Stimulated activated naive B cell treated with anti-CD40 and anti-IgM and Interleukin-4, amounts not matched to agents 10 μg/mL and 1 μg/mL and 100 μg/mL, for 72 hours (primary cell): ENCODE data around the gene BHLHE23.
"Not testable (repeated sequence)": the region's sequence is repeated elsewhere in the genome, so short reads cannot be mapped to it uniquely, and the experiment has no call there.

ENCODE experiments used
- ATAC-seq, 2 donors: fragments of 150-1000 bp; cut with Tn5 transposase; replicated peaks; 2 replicates each; pipeline ENCODE4 v1.10.0; 2021; ENCODE audit warnings: moderate library complexity in 1 of 2
- DNase-seq: peaks from one replicate; pipeline ENCODE4 v3.0.0; 2021
- H3K27ac Mint-ChIP-seq: one replicate; pipeline ENCODE4 v1.8.0; 2022; ENCODE audit warnings: mild to moderate bottlenecking, mixed read lengths
- H3K27me3 Mint-ChIP-seq, 2 donors: one replicate each; pipeline ENCODE4 v1.8.0; 2022; ENCODE audit warnings: mixed read lengths in 2 of 2
- H3K36me3 Mint-ChIP-seq, 2 donors: one replicate each; pipeline ENCODE4 v1.8.0; 2022; ENCODE audit warnings: mixed read lengths in 2 of 2, mild to moderate bottlenecking in 1 of 2
- H3K4me1 Mint-ChIP-seq, 2 donors: one replicate each; pipeline ENCODE4 v1.8.0; 2022; ENCODE audit warnings: mixed read lengths in 2 of 2, mild to moderate bottlenecking in 1 of 2
- H3K4me3 Mint-ChIP-seq, 2 donors: one replicate each; pipeline ENCODE4 v1.8.0; 2022; ENCODE audit warnings: mild to moderate bottlenecking in 2 of 2, mixed read lengths in 2 of 2, moderate library complexity in 1 of 2
- H3K9me3 Mint-ChIP-seq, 2 donors: one replicate each; pipeline ENCODE4 v1.8.0; 2022; ENCODE audit warnings: mixed read lengths in 2 of 2, mild to moderate bottlenecking in 1 of 2

Gene BHLHE23

DNA sequence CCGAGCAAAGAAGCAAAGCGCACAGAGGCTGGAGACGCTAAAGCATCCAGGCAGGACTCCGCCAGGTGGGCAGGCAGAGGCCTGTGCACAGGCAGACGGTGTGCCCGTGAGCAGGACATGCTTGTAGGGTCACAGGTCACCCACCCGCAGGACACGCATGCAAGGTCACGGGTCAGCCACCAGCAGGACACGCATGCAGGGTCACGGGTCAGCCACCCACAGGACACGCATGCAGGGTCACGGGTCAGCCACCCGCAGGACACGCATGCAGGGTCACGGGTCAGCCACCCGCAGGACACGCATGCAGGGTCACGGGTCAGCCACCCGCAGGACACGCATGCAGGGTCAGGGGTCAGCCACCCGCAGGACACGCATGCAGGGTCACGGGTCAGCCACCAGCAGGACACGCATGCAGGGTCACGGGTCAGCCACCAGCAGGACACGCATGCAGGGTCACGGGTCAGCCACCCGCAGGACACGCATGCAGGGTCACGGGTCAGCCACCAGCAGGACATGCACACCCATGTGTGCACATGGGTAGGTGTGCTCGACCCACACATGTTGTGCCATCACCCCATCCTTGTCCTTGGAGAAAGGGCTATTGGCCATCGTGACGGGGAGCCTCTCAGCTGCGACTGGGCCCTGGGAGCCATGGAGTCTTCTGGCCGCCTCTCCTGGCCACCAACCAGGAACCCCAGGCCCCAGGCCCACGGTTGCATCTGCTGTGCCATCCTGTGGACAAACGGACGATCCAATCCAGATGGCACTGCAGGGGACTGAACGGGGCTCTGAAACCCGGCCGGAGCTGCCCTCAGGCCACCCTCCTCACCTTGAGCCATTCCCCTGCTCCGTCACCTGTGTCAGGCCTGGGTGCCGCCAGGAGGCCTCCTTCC, 28.2 kb upstream of the BHLHE23 start:
- not testable (repeated sequence) for H3K9me3 Mint-ChIP-seq, H3K27ac Mint-ChIP-seq, H3K4me3 Mint-ChIP-seq, ATAC-seq, DNase-seq, H3K36me3 Mint-ChIP-seq
- Mint-ChIP-seq H3K4me1 (peaks cover 14 to 20% of the 10 kb centered on the region in 2 donors), H3K27me3 (peaks cover 49 to 69% of the 10 kb centered on the region in 2 donors)

DNA sequence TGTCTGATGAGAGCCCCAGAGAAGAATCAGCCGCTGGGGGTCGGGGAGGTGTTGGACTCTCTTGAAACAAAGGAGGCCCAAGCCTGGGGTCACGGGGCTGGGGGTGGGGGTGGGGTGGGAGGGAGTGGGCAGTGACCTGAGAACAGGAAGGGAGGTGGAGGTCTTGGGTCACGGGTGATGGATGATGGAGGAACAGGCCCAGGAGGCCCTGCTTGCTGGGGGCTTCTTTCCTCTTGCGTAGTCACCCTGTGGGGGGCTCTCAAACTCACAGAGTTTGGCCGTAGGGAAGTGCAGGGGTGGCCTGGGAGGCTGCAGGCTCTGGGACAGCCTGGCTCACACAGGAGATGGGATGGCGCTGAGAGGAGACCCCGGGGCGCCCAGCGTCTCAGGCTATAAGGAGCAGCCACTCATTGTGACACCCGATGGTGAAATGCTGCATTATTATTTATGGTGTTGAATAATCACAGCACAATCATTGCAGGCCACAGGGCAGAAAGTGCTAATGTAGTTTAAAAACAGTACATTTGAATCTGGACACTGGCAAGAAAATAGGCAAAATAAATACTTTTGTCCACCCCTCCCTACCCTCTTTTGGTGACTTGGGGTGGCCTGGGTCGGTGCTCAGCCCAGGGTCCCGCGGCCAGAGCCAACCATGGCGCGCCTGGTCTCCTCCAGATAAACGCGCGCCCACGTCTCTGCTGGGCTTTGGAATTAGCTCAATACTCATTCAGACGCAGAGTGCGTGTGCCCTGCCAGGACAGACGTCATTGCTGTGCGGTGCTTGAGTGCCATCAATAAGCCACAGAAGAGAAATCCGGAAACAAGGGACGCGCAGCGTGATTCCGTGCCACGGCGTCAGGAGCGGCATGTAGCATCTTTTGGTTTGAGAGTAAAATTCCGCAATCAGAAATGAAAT, 27.3 kb upstream of the BHLHE23 start:
- H3K36me3 Mint-ChIP-seq: no peaks in the 10 kb centered on the region
- H3K27me3 Mint-ChIP-seq: peaks cover 46 to 61% of the 10 kb centered on the region in 2 donors
- no peak for DNase-seq
- no peak overlapping the region for H3K4me3 Mint-ChIP-seq
- H3K27ac Mint-ChIP-seq: no peak overlapping the region
- H3K9me3 Mint-ChIP-seq: no peaks in the 10 kb centered on the region
- H3K4me1 Mint-ChIP-seq: peaks cover 14 to 20% of the 10 kb centered on the region in 2 donors
- no peak for ATAC-seq

DNA sequence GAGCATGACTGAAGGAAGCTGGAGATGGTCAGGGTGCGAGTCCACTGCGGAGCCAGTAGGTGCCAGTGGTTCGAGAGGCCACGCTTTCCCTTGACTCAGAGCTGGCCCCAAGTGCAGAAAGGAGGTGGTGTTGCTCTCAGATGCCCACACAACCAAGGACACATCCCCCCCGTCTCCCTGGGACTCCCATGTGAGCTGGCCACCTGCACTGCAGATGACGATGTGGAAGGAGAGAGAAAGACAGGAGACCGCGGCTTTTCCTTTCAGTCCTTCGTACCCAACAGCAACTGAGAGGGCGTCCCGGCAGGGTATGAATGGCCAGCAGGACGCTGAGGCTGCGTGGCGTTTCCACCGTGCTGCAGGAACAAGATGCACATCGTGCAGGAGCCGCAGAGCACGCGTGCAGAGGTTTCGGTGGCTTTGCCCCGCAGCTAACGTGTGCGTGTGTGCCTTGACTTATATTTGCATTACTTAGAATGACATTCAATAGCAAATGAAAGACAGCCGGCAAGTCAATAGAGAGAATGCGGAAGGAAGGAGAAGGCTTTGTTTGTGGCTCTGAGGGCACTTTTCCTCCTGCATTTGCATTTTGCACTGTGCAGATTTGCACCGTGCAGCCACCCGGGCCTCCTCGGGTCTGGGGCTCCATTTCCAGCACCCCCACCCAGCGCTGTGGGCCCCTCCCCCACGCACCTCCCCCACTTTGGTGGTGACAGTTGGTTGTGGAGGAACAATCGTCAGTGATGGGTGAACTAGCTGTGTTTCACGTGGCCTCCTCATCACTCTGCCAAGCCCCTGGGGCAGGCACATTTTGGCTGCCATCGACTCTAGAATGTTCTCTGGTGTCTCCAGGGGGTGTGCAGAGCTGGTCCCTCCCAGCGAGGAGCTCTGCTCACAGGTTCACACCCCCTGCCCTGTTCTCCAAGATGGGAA, 26.4 kb upstream of the BHLHE23 start:
- peak overlapping the region; percentile 77 to 82 for H3K4me3 Mint-ChIP-seq
- peak overlapping the region; percentile 9 for H3K27ac Mint-ChIP-seq
- ATAC-seq: peak; percentile 69 to 74
- no peak for DNase-seq
- no peaks in the 10 kb centered on the region for H3K36me3 Mint-ChIP-seq
- peaks cover 46 to 62% of the 10 kb centered on the region in 2 donors for H3K27me3 Mint-ChIP-seq
- peaks cover 15 to 20% of the 10 kb centered on the region in 2 donors for H3K4me1 Mint-ChIP-seq
- H3K9me3 Mint-ChIP-seq: no peaks in the 10 kb centered on the region

DNA sequence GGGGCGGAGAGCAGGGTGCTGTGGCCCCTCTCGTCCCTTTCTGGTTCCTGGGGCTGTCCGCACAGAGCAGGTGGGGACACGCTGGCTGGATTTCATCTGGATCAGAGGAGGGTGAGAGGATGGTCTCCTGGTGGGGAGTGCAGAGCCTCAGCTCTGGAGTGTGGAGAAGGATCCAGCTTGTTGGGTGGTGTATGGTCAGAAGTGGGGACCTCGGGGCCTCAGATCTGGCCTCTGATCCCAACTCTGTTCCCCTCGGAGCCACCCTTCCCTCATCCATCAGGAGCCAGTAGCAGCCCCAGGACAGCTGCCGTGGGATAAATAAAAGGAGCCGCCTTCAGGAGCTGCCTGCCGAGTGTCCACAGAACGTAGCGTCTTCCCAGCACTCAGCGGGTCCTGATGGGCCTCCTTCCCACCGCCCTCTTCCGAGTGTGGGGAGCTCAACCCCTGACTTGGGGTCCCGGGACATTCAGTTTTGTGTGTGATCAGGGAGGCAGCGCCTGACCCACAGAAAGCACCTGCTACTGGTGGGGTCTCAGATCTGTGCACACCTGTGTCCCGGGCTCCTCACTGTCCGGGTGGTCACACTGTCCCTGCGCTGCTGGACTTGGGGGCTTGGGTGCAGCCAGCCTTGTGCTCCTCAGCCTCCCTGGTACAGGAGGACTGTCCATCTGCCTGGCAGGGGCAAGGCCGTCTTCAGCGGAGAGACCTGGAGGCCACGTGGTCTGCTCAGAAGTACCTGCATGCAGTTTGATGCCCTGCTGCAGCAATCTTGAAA, 25.4 kb upstream of the BHLHE23 start:
- Mint-ChIP-seq H3K27ac (no peak overlapping the region), H3K9me3 (no peaks in the 10 kb centered on the region), H3K4me1 (peaks cover 20% of the 10 kb centered on the region in 2 donors), H3K27me3 (peaks cover 47 to 62% of the 10 kb centered on the region in 2 donors), H3K4me3 (peak overlapping the region; percentile 77 to 82), H3K36me3 (no peaks in the 10 kb centered on the region)
- no peak for ATAC-seq
- DNase-seq: no peak

DNA sequence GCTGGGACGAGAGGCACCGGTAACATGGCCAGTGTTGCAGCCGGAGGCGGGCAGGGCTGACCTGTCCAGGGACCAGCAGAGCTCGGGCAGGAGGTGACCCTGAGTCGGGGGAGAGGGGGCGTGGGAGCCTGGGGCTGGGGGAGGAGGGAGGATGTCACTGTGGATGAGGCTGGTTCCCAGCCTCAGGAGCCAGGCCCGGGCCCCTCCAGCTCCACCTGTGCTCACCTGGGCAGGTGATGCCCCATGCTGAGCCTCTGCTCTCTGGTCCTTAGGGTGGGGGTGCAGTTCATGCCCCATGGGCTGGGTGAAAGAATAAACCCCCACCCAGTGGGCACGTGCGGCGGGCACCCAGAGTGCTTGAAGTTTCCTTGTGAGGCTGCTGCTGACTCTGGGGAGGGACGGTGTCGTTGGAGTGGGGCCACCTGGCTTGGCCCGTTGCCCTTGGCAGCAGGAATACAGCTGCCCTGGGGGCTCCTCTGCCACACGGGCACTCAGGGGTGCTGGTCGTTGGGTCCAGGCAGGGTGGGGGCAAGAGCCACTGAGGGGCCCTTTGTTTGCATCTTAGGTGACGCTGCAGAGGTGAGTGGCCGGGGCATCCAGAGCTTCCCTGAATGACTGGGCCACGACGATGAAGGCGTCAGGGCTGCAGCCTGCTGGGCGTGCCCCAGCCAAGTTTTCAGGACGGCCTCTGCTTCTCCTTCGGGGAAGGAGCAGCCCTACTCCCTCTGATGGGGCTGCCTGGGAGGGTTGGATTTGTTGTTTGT, 24.7 kb upstream of the BHLHE23 start:
- Mint-ChIP-seq H3K4me3 (no peak overlapping the region), H3K27me3 (peaks cover 49 to 63% of the 10 kb centered on the region in 2 donors), H3K4me1 (peaks cover 20% of the 10 kb centered on the region in 2 donors), H3K27ac (no peak overlapping the region), H3K36me3 (no peaks in the 10 kb centered on the region), H3K9me3 (no peaks in the 10 kb centered on the region)
- ATAC-seq: no peak
- DNase-seq: no peak

DNA sequence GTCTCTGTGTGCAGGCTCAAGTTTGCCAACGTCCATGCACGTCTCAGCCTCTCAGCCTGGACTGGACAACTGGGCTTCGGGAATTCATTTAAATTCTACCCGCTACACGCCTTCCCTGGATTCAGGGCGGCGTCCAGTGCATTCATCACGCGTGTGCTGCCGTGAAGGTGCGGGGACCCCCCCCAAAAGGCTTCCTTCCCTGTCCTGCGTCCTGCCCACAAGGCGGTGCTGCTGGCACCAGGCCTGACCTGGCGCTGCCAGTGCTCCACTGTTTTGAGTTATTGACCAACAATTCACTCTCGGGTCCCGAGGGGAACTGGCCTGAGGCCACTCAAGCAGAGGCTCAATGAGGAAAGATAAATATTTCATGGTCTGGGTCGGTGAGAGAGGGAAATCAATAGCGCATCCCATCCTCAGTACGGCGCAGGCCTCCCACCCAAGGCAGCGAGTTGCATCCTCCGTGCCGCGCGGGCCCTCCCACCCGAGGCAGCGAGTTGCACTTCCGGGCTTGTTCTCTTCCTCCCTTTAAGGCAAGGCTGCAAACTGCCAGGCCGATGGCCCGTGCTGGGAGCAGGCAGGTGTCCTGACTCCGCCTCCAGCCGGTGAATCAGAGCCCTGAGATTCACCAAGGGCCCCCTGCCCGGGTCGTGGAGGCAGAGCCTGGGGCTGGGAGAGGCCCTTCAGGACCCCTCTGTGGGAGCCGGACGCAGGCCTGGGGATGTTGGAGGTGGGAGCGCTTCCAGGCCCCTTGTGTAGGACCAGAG, 22.8 kb upstream of the BHLHE23 start:
- Mint-ChIP-seq H3K27me3 (peaks cover 52 to 70% of the 10 kb centered on the region in 2 donors), H3K9me3 (no peaks in the 10 kb centered on the region), H3K4me3 (no peak overlapping the region), H3K27ac (no peak overlapping the region), H3K36me3 (no peaks in the 10 kb centered on the region), H3K4me1 (peaks cover 20 to 22% of the 10 kb centered on the region in 2 donors)
- no peak for ATAC-seq
- DNase-seq: no peak

DNA sequence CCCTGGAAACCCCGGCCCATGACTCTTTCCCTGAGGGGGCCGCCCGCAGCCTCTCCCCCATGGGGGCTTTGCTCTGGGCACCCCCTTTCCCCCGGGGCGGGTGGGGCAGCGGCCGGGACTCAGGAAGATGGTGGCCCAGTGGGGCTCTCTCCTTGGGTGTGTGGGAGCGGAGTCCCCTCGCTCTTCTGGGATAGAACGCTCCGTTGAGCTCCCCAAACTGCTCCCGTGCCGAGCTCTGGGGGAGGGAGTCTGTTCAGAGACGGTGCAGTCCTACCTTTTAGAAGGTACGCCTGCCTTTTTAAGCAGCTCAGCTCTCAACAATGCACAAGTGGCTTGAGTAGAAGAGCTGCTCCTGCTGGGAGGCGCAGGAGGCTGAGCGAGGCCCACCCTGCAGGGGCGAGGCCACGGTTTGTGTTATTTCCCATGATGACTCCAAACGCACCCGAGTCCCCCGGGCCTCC, 21.7 kb upstream of the BHLHE23 start:
- peaks cover 11 to 15% of the 10 kb centered on the region in 2 donors for H3K4me1 Mint-ChIP-seq
- no peaks in the 10 kb centered on the region for H3K9me3 Mint-ChIP-seq
- H3K36me3 Mint-ChIP-seq: no peaks in the 10 kb centered on the region
- H3K4me3 Mint-ChIP-seq: no peak overlapping the region
- H3K27me3 Mint-ChIP-seq: peaks cover 60 to 70% of the 10 kb centered on the region in 2 donors
- no peak for ATAC-seq
- no peak overlapping the region for H3K27ac Mint-ChIP-seq
- DNase-seq: no peak

DNA sequence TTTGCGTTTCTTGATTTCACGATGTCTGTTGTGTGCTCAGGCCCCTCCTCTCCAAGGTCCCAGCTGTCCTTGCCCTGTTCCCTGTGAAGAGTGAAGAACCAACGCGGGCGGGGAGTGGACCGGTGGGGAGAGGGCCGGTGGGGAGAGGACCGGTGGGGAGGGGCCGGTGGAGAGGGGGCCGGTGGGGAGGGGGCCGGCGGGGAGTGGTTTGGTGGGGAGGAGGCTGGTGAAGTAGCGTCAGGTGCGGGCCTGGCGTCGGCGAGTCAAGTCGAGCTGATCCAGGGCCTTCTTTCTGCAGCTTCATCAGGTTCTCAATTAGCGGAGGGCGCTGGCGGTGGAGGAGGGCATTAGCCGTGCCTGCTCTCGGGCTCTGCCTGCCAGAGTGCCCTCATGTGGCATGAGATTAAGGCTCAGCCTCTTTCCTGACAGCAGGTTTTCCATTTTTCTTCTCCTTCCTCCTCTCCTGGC, 21.2 kb upstream of the BHLHE23 start:
- H3K36me3 Mint-ChIP-seq: no peaks in the 10 kb centered on the region
- H3K9me3 Mint-ChIP-seq: no peaks in the 10 kb centered on the region
- H3K4me3 Mint-ChIP-seq: no peak overlapping the region
- H3K27me3 Mint-ChIP-seq: peaks cover 63 to 73% of the 10 kb centered on the region in 2 donors
- no peak overlapping the region for H3K27ac Mint-ChIP-seq
- DNase-seq (no peak), ATAC-seq (peak; percentile 41 to 67)
- H3K4me1 Mint-ChIP-seq: peaks cover 5 to 12% of the 10 kb centered on the region in 2 donors

DNA sequence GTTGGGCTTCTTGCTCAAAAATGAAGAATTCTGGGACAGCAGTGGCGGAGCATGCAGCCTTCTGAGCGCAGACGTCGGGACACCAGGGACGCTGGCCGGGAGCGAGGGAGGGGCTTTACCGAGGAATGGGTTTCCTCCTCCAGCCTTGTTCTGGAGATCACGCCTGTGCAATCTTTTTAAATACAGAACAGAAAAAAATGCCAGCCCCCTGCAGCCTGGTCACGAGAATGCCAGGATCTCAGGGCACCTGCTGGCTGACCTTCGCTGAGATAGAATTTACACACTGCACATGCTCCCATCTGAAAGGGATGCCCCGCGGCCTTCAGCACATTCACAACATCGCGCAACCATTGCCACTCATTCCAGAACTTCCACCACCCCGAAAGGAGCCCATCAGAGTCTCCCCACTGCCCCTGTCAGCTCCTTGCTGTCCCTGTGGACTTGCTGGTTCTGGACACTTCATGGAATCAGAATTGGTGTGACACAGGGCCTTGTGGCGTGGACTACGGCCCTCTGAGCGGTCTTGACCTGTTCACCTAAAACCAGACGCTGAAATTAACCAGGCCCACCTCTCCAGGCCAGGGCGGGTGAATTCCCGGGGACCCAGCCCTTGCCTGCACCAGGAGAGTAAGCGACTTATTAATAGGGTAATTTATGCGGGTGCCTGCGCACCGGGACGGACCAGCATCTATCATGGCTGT, 20.6 kb upstream of the BHLHE23 start:
- H3K36me3 Mint-ChIP-seq: no peaks in the 10 kb centered on the region
- H3K4me3 Mint-ChIP-seq: no peak overlapping the region
- no peak overlapping the region for H3K27ac Mint-ChIP-seq
- ATAC-seq (no peak), DNase-seq (no peak)
- no peaks in the 10 kb centered on the region for H3K9me3 Mint-ChIP-seq
- peaks cover 0 to 8% of the 10 kb centered on the region in 2 donors for H3K4me1 Mint-ChIP-seq
- peaks cover 60 to 69% of the 10 kb centered on the region in 2 donors for H3K27me3 Mint-ChIP-seq

DNA sequence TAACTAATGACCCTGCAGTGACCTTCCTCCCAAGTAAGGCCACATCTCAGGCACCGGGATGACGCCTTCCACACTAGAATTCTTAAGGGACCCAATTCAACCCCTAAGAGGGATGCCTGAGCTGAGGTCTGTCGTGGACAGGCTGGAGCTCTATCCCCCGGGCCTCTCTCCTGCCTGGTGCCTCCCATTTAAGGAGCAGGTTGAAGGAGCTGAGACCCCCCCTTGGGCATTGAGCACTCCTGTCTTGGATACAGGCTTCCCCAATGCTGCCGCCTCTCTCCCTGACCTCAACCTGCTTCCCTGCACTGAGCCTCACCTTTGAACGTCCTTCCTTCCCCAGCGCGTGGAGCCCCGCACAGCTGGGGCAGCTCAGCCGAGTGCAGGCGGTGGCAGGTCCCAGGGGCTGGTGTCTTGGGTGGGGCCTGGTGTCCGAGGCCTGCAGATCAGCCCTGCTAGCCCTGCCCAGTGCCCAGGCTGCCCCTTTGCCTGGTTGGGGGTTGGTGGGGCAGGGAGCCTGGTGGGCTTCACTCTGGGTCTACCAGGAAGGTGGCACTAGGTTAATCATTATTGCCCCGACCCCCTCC, 19.9 kb upstream of the BHLHE23 start:
- H3K4me3 Mint-ChIP-seq: no peak overlapping the region
- DNase-seq (no peak), ATAC-seq (no peak)
- H3K27me3 Mint-ChIP-seq: peaks cover 62 to 69% of the 10 kb centered on the region in 2 donors
- no peak overlapping the region for H3K27ac Mint-ChIP-seq
- no peaks in the 10 kb centered on the region for H3K9me3 Mint-ChIP-seq
- H3K4me1 Mint-ChIP-seq: peaks cover 0 to 8% of the 10 kb centered on the region in 2 donors
- no peaks in the 10 kb centered on the region for H3K36me3 Mint-ChIP-seq
